Stimulated activated CD4-positive, alpha-beta T cell treated with anti-CD3 and anti-CD28 coated beads, TNF-alpha, amount 100 ng/mL, for 4 hours (primary cell): Measurements from ENCODE around the gene MCHR1.

ENCODE experiments used
- DNase-seq, 3 experiments: peaks; one replicate each; pipeline ENCODE4 v3.0.0-alpha.2; 2020; ENCODE audit warnings: low read depth in 3 of 3

Gene MCHR1

GRCh38 chr22:40726514-40726913 lies 47.2 kb downstream of the MCHR1 start:
- DNase-seq = no peak

GRCh38 chr22:40727070-40727963 lies 48.0 kb downstream of the MCHR1 start:
- DNase-seq = no peak

- no peak for DNase-seq
These were observed 48.8 kb downstream of the MCHR1 start for GRCh38 chr22:40727964-40728615.

- peak; percentile 25 to 52 (median 26) for DNase-seq
These were observed 49.5 kb downstream of the MCHR1 start for GRCh38 chr22:40728731-40729189.

GRCh38 chr22:40729284-40729683 lies 50.0 kb downstream of the MCHR1 start:
- DNase-seq = no peak
